ACHN (cell line): ENCODE data around the gene WDR45.
"Not testable (repeated sequence)": the region's sequence is repeated elsewhere in the genome, so short reads cannot be mapped to it uniquely, and the experiment has no call there.

Source experiments
- DNase-seq: peaks from one replicate; pipeline ENCODE4 v3.0.0-alpha.2; 2015
- in situ Hi-C: cut with HindIII; loops from 2 replicates; pipeline ENCODE4 v1.10.0; 2017; ENCODE audit warnings: low sequenced_read_pairs, low pct_ligation_motif_present, low pct_unique_long_range_greater_than_20kb

The WDR45 gene

DNA sequence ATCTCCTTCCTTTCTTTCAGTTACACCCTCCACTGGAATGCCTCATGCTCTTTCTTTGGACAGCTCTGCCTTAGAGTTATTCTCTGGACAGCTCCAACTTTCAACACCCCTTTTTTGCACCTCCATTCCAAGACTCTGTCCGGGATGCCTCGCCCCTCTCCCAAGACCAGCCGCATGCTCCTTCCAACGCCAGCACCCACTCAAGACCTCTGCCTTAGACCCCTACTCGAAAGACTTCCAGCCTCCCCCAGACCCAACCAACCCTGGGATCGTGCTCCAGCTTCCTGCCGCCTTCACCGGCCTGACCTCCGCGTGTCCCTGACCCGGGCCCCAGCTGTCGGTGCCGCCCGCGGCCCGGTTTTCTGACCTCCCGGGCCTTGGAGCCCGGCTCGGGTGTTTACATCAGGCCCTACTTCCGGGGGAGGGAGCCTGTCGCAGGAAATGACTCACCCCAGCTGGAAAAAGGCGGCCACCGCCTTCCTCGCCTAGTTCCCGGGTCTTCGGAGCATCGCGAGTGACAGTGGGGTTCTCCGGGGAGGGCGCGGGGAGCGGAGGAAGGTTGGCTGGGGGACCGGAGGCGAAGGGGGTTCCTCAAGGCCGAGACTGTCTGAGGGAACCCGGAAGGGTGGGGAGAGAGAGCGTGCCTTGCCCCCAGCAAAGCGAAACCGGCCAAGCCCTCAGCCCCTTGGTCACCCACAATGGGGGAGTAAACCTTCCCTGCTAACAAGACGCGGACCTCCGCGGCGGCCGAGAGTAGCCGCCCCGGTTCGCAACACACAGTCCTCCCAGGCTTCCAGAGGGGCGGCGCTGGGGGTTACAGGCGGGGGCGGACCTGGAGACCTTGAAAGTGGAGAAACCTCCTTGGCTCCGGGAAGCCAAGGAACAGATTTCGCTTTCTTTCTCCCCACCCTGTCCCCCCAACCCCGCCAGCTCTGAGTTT, at the start of gene WDR45:
TSS of gene WDR45 (minus strand) at position 399 of the 940 bp plus-strand sequence. CDS start 1,792 bp downstream, outside the sequence.
- in situ Hi-C loops = no loop called here
- DNase-seq = peak; percentile 63

GRCh38 chrX:49129427-49129826, 49.7 kb upstream of the WDR45 start:
- in situ Hi-C loops = no loop called here
- DNase-seq = no peak

DNA sequence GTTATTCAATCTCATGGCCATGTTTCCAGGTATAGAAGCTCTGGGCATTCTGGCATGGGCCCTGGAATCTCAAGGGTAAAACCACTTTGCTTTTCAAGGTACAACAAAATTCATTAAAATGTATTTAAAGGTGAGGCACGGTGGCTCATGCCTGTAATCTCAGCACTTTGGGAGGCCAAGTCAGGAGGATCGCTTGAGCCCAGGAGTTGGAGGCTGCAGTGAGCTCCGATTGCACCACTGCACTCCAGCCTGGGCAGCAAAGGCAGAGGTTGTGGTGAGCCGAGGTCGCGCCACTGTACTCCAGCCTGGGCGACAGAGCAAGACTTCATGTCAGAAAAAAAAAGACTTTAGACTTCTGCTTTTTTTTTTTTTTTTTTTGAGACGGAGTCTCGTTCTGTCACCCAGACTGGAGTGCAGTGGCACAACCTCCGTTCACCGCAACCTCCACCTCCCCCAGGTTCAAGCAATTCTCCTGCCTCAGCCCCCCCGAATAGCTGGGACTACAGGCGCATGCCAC, 48.1 kb upstream of the WDR45 start:
- in situ Hi-C loops, DNase-seq: not testable (repeated sequence)

GRCh38 chrX:49122499-49122898, 42.8 kb upstream of the WDR45 start:
- DNase-seq = no peak
- in situ Hi-C loops = no loop called here

GRCh38 chrX:49120091-49120490, 40.4 kb upstream of the WDR45 start:
- in situ Hi-C loops = no loop called here
- DNase-seq = no peak

DNA sequence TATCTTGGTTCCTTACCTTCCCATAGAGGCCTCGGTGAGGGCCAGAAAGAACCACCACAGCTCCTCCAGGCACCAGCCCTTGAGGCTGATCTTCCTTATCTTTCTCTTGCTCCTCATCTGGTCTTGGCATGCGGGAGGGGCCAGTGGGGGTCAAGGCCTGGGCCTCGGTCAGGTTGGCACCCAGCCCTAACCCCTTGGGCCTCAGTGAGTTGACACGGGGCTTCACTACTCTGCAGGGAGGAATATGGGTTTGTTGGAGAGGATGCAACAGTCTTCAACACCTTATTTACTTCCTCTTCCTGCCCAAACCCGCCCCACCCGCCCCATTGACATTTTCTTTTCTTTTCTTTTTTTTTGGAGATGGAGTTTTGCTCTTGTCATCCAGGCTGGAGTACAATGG, 37.9 kb upstream of the WDR45 start:
- no peak for DNase-seq
- in situ Hi-C loops = no loop called here

DNA sequence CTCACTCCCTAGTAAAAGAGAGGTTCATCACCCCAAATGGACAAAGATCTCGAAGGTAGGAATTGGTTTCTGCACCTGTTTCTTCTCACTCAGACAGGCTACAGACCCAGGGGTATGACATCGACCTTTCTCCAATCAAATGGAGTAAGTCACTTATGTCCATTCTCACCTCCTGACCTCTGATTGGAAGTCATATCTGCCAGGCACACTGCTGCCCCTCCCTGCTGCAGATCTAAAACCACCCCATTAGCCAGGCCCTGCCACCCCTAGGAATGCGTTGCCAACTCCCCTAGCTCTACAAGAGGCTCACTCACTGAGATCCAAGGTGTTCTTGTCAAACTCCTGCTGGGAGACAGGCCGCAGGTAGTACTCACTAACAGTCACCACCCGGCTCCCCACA, 37.0 kb upstream of the WDR45 start:
- in situ Hi-C loops = no loop called here

DNA sequence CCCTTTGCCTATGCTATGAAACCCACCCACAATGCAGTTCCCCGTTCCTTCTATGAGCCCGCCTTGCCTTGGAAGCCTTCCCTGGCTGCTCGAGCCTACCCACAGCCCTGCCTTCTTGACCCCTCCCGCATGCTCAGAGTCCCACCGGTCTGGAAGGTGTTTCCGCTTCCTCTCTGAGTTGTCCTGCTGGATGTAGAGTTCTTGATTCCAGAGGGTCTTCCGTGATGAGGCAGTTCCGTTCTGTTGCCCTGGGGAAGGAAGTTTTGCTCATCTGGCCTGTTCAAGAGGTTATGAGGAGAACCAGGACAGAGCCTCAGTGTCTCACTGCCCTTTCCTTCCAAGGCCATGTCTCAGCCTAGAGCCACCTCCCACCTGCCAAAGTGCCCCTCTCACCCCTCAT, 36.4 kb upstream of the WDR45 start:
- in situ Hi-C loops = no loop called here

More for the DNA sequence above, 37.0 kb upstream of the WDR45 start:
- DNase-seq = no peak

GRCh38 chrX:49111791-49112190, 32.1 kb upstream of the WDR45 start:
- in situ Hi-C loops = no loop called here

More for the DNA sequence above, 36.4 kb upstream of the WDR45 start:
- no peak for DNase-seq

DNA sequence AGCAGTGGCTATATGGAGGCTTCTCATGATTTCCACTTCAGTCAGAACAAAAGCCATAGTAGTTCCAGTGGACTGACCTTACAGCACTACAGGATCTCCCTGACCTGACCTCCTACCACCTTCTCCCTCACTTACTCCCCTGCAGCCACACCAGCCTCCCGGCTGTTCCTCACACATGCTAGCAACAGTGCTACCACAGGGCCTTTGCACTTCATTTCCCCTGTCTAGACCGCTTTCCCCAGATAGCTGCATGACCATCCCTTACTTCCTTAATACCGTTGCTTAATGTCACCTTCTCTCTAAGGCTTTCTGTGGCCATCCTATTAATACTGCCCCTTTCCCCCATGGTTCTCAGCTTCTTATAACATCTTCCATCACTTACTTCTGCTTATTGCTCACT, 30.7 kb upstream of the WDR45 start:
- DNase-seq = no peak
- in situ Hi-C loops = no loop called here

More at GRCh38 chrX:49111791-49112190, 32.1 kb upstream of the WDR45 start:
- no peak for DNase-seq

- in situ Hi-C loops = no loop called here
- DNase-seq = no peak
Observed at GRCh38 chrX:49108641-49109040, 29.0 kb upstream of the WDR45 start.

- DNase-seq = peak; percentile 39
- in situ Hi-C loops = no loop called here
Observed at GRCh38 chrX:49106930-49107329, 27.2 kb upstream of the WDR45 start.

DNA sequence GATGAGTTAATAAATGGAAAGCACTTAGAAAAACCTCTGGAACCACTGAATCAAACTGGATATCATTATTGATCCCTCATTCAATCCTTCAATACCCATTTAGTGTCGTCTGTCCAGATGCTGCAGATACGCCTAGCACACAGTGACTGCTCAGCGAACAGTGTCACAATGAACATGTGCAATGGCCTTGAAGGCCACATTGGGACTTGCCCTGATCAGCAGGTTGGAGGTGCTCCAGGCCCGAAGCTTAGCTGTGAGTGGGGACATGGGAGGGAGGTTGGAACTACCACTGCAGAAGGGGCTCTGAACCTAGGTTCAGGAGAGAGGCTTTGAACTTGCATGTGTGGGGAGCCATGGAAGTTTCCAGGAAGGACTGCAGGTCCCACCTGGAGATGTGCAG, 26.6 kb upstream of the WDR45 start:
- in situ Hi-C loops = no loop called here

GRCh38 chrX:49103637-49104036, 23.9 kb upstream of the WDR45 start:
- in situ Hi-C loops = no loop called here
- DNase-seq = no peak

More for the DNA sequence above, 26.6 kb upstream of the WDR45 start:
- DNase-seq = no peak

DNA sequence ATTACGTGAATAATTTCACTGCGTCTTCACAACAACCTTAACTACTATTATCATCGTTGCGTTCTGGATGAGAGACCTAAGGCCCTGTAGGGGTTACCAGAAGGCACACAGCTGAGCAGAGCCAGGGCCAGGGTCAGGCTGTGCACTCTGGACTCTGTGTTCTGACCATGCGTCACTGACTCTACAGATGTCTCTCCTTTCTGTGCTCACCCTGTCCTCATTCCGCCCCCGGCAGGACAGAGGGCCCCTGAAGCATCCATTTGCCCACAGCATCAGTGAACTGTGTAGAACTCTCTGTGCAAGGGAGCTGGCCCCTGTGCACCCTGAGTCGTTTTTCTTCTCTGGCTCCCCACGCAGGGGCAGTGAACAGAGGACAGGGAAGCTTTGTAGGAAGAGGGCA, 22.5 kb upstream of the WDR45 start:
- DNase-seq = no peak
- in situ Hi-C loops = no loop called here

DNA sequence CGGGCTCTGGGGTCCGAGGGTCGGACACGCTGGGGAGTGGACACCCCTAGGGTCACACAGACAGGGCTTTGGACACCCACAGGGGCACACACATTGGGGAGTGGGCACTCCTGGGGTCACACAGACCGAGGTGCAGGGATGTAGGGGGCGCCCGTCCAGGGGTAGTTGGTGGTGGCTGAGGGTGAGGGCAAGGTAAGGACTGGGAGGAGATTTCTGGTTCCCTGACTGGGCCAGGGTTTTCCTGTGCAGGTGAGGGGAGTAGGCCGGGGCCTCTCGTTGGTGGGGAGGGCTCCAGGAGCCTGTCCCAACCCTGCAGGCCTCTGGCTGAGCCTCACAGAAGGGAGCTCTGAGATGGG, 21.9 kb upstream of the WDR45 start:
- in situ Hi-C loops = no loop called here
- DNase-seq = no peak

DNA sequence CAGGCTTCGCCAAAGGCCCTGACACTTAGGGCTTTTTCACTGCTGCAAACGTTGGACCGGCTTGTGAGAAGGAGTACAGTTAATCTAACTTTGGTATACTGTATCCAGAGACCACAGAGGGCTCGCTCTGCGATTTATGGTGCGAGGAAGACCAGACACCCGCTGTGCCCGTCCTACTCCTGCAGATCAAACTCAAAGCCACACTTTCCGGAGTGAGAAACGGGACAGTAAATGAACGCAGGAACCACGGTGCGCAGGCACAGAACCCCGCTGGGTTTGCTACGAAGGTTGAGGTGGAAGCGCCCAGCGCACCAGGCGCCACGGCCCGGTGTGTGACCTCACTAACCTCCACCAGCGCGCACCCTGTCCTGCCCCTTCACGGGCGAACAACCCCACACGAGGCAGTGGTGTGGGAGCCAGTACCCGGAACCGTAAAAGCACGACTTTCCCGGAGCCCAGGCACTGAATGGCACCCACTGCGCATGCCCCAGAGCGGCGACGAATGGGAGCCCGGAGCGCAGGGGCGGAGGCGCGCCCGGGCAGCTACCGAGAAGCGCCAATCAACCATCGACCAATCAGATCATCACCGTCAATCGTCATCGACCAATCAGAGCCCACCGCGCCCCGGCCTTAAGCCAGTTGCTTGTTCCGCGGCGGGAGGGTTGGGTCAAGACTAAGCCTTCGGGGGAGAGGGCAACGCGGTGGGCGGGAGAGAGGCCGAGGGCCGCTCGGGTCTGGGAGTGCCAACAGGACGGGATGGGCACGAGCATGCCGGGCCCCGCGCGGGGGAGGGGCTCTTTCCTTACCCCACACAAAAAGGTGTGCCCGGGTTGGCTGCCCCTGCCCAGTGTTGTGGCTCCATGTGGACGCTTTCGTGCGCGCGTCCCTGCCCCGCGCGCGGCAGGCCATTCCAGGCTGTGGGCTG, 21.3 kb upstream of the WDR45 start:
- in situ Hi-C loops = no loop called here
- peak; percentile 86 for DNase-seq

DNA sequence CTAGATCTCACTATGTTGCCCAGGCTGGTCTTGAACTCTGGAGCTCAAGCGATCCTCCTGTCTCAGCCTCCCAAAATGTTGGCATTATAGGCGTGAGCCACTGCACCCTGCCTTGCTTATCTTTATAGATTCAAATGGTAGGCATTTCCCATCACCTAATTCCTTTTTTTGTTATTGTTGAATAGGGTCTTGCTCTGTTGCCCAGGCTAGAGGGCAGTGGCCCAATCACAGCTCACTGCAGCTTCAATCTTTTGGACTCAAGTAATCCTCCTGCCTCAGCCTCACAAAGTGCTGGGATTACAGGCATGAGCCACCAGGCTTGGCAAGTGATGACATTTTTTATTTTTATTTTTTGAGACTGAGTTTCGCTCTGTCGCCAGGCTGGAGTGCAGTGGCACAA, 16.7 kb upstream of the WDR45 start:
- no peak for DNase-seq
- in situ Hi-C loops = no loop called here

DNA sequence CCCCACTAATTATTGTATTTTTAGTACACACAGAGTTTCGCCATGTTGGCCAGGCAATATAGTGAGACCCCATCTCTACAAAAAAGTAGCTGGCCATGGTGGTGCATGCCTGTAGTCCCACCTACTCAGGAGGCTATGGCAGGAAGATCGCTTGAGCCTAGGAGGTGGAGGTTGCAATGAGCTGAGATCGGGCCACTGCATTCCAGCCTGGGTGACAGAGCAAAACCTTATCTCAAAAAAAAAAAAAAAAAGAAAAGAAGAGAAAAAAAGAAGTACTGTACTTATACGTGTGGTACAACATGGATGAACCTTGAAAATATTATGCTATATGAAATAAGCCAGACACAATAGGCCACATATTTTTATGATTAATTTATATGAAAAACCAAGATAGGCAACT, 9.9 kb upstream of the WDR45 start:
- in situ Hi-C loops = no loop called here
- no peak for DNase-seq
